SK-N-SH treated with all-trans-retinoic acid at 6 μM for 48 hours (cell line): ENCODE data around the gene SFMBT1.

ENCODE experiments used
- ARNTL ChIP-seq: fragments of 450-650 bp; formaldehyde crosslinking; IDR thresholded peaks from 2 replicates; pipeline ENCODE4 v1.5.0; 2020; ENCODE audit warnings: low read depth, mild to moderate bottlenecking, moderate library complexity, borderline replicate concordance
- CREB5 ChIP-seq: fragments of 250-450 bp; sonication (Bioruptor Pico); IDR thresholded peaks from 2 replicates; pipeline ENCODE4 v1.5.1; 2020; ENCODE audit warnings: low read depth, mild to moderate bottlenecking, moderate library complexity
- ISL1 ChIP-seq: fragments of 250-450 bp; sonication (Bioruptor Pico); IDR thresholded peaks from 2 replicates; pipeline ENCODE4 v2.1.2; 2022; ENCODE audit warnings: mild to moderate bottlenecking, moderate library complexity
- PATZ1 ChIP-seq: fragments of 250-450 bp; sonication (Bioruptor Pico); IDR thresholded peaks from 2 replicates; pipeline ENCODE4 v1.8.0; 2020; ENCODE audit warnings: mild to moderate bottlenecking, moderate library complexity, borderline replicate concordance
- SNAI2 ChIP-seq: fragments of 250-450 bp; sonication (Bioruptor Pico); IDR thresholded peaks from 2 replicates; pipeline ENCODE4 v1.5.0; 2020; ENCODE audit warnings: mild to moderate bottlenecking, moderate library complexity
- TCF4 ChIP-seq: fragments of 250-450 bp; sonication (Bioruptor Pico); IDR thresholded peaks from 2 replicates; pipeline ENCODE4 v1.8.0; 2021; ENCODE audit warnings: mild to moderate bottlenecking, moderate library complexity, borderline replicate concordance
- ZC3H10 ChIP-seq: fragments of 250-450 bp; sonication (Bioruptor Pico); IDR thresholded peaks from 2 replicates; pipeline ENCODE4 v1.5.1; 2021; ENCODE audit warnings: mild to moderate bottlenecking, moderate library complexity
- ZNF565 ChIP-seq: fragments of 450-650 bp; formaldehyde crosslinking; conservative IDR thresholded peaks from 2 replicates; pipeline ENCODE4 v1.5.0; 2020; ENCODE audit warnings: low read depth, mild to moderate bottlenecking, moderate library complexity

- TF ChIP-seq ZC3H10 (CRISPR knock-in tag) (no peak), TCF4 (CRISPR knock-in tag) (no peak), PATZ1 (CRISPR knock-in tag) (no peak), ZNF565 (CRISPR knock-in tag) (no peak), SNAI2 (no peak), ISL1 (CRISPR knock-in tag) (no peak), ARNTL (CRISPR knock-in tag) (no peak), CREB5 (no peak)
These were observed 154.7 kb downstream of the SFMBT1 start for GRCh38 chr3:52891164-52891563.
